B cell (primary cell): ENCODE measurements around the gene CARNS1.

Source experiments
- EZH2 ChIP-seq: IDR thresholded peaks from 2 replicates; pipeline ENCODE4 v1.6.1; 2012; ENCODE audit warnings: borderline replicate concordance, low read depth, mild to moderate bottlenecking, moderate library complexity, low read length; ENCODE audit not compliant: insufficient read depth, poor library complexity, severe bottlenecking
- TF ChIP-seq, protein P1 (sequence below): fragments of 200-600 bp; IDR thresholded peaks from one replicate; pipeline ENCODE4 v1.8.0; 2022; ENCODE audit warnings: antibody characterized with exemption, mild to moderate bottlenecking

- TF ChIP-seq, protein P1, sequence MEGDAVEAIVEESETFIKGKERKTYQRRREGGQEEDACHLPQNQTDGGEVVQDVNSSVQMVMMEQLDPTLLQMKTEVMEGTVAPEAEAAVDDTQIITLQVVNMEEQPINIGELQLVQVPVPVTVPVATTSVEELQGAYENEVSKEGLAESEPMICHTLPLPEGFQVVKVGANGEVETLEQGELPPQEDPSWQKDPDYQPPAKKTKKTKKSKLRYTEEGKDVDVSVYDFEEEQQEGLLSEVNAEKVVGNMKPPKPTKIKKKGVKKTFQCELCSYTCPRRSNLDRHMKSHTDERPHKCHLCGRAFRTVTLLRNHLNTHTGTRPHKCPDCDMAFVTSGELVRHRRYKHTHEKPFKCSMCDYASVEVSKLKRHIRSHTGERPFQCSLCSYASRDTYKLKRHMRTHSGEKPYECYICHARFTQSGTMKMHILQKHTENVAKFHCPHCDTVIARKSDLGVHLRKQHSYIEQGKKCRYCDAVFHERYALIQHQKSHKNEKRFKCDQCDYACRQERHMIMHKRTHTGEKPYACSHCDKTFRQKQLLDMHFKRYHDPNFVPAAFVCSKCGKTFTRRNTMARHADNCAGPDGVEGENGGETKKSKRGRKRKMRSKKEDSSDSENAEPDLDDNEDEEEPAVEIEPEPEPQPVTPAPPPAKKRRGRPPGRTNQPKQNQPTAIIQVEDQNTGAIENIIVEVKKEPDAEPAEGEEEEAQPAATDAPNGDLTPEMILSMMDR = no peak
- TF ChIP-seq EZH2 = no peak
These were observed 20.4 kb downstream of the CARNS1 start for GRCh38 chr11:67435727-67436458.
